SK-N-SH treated with all-trans-retinoic acid at 6 μM for 48 hours (cell line): ENCODE results near the gene USH2A.

ENCODE experiments used
- ATAC-seq: fragments of 200-7000 bp; cut with Tn5 transposase; 3 replicates; pipeline ENCODE4 v1.9.1; 2020; ENCODE audit warnings: mild to moderate bottlenecking, moderate library complexity
- BACH2 ChIP-seq: fragments of 250-450 bp; sonication (Bioruptor Pico); IDR thresholded peaks from 2 replicates; pipeline ENCODE4 v1.9.0; 2021; ENCODE audit warnings: mild to moderate bottlenecking, borderline replicate concordance
- CREB5 ChIP-seq: fragments of 250-450 bp; sonication (Bioruptor Pico); IDR thresholded peaks from 2 replicates; pipeline ENCODE4 v1.5.1; 2020; ENCODE audit warnings: low read depth, mild to moderate bottlenecking, moderate library complexity
- CSDC2 ChIP-seq: fragments of 250-450 bp; sonication (Bioruptor Pico); IDR thresholded peaks from 2 replicates; pipeline ENCODE4 v1.5.0; 2020; ENCODE audit warnings: mild to moderate bottlenecking, moderate library complexity
- CSRNP3 ChIP-seq: fragments of 250-450 bp; sonication (Bioruptor Pico); IDR thresholded peaks from 2 replicates; pipeline ENCODE4 v1.5.1; 2021; ENCODE audit warnings: mild to moderate bottlenecking, moderate library complexity
- ESRRG ChIP-seq: fragments of 250-450 bp; sonication (Bioruptor Pico); IDR thresholded peaks from 2 replicates; pipeline ENCODE4 v1.6.1; 2021; ENCODE audit warnings: mild to moderate bottlenecking
- GLIS3 ChIP-seq: fragments of 250-450 bp; sonication (Bioruptor Pico); IDR thresholded peaks from 2 replicates; pipeline ENCODE4 v1.5.0; 2020; ENCODE audit warnings: mild to moderate bottlenecking, moderate library complexity
- ISL1 ChIP-seq: fragments of 250-450 bp; sonication (Bioruptor Pico); IDR thresholded peaks from 2 replicates; pipeline ENCODE4 v2.1.2; 2022; ENCODE audit warnings: mild to moderate bottlenecking, moderate library complexity
- OSR1 ChIP-seq: fragments of 250-450 bp; sonication (Bioruptor Pico); IDR thresholded peaks from 2 replicates; pipeline ENCODE4 v1.8.0; 2022; ENCODE audit warnings: moderate library complexity, mild to moderate bottlenecking, inconsistent platforms
- PATZ1 ChIP-seq: fragments of 250-450 bp; sonication (Bioruptor Pico); IDR thresholded peaks from 2 replicates; pipeline ENCODE4 v1.8.0; 2020; ENCODE audit warnings: mild to moderate bottlenecking, moderate library complexity, borderline replicate concordance
- PPARA ChIP-seq: fragments of 250-450 bp; sonication (Bioruptor Pico); IDR thresholded peaks from 2 replicates; pipeline ENCODE4 v1.5.0; 2020; ENCODE audit warnings: mild to moderate bottlenecking, borderline replicate concordance
- RARB ChIP-seq: fragments of 250-450 bp; sonication (Bioruptor Pico); IDR thresholded peaks from 2 replicates; pipeline ENCODE4 v1.8.0; 2021; ENCODE audit warnings: mild to moderate bottlenecking, moderate library complexity
- SNAI2 ChIP-seq: fragments of 250-450 bp; sonication (Bioruptor Pico); IDR thresholded peaks from 2 replicates; pipeline ENCODE4 v1.5.0; 2020; ENCODE audit warnings: mild to moderate bottlenecking, moderate library complexity
- TCF4 ChIP-seq: fragments of 250-450 bp; sonication (Bioruptor Pico); IDR thresholded peaks from 2 replicates; pipeline ENCODE4 v1.8.0; 2021; ENCODE audit warnings: mild to moderate bottlenecking, moderate library complexity, borderline replicate concordance
- TOX ChIP-seq: fragments of 250-450 bp; sonication (Bioruptor Pico); IDR thresholded peaks from 2 replicates; pipeline ENCODE4 v1.8.0; 2021; ENCODE audit warnings: mild to moderate bottlenecking, moderate library complexity, borderline replicate concordance
- TSHZ2 ChIP-seq: fragments of 250-450 bp; sonication (Bioruptor Pico); IDR thresholded peaks from 2 replicates; pipeline ENCODE4 v1.5.0; 2020; ENCODE audit warnings: mild to moderate bottlenecking, moderate library complexity
- ZC3H10 ChIP-seq: fragments of 250-450 bp; sonication (Bioruptor Pico); IDR thresholded peaks from 2 replicates; pipeline ENCODE4 v1.5.1; 2021; ENCODE audit warnings: mild to moderate bottlenecking, moderate library complexity
- ZFP3 ChIP-seq: fragments of 250-450 bp; sonication (Bioruptor Pico); IDR thresholded peaks from 2 replicates; pipeline ENCODE4 v1.5.0; 2020; ENCODE audit warnings: mild to moderate bottlenecking, moderate library complexity
- ZNF565 ChIP-seq: fragments of 450-650 bp; formaldehyde crosslinking; conservative IDR thresholded peaks from 2 replicates; pipeline ENCODE4 v1.5.0; 2020; ENCODE audit warnings: low read depth, mild to moderate bottlenecking, moderate library complexity
- ZNF70 ChIP-seq: fragments of 450-650 bp; formaldehyde crosslinking; IDR thresholded peaks from 2 replicates; pipeline ENCODE4 v1.5.0; 2020; ENCODE audit warnings: mild to moderate bottlenecking, moderate library complexity
- ZNF8 ChIP-seq: fragments of 450-650 bp; formaldehyde crosslinking; IDR thresholded peaks from 2 replicates; pipeline ENCODE4 v1.5.0; 2020; ENCODE audit warnings: mild to moderate bottlenecking, moderate library complexity

The USH2A gene

GRCh38 chr1:216183007-216183406 is 240.2 kb downstream of the USH2A start:
- TF ChIP-seq PATZ1 (CRISPR knock-in tag) (no peak), RARB (CRISPR knock-in tag) (no peak), TCF4 (CRISPR knock-in tag) (no peak), ZNF8 (no peak), ZNF70 (CRISPR knock-in tag) (no peak), CSRNP3 (no peak), ZNF565 (CRISPR knock-in tag) (no peak), GLIS3 (CRISPR knock-in tag) (no peak), PPARA (no peak), ISL1 (CRISPR knock-in tag) (no peak), ESRRG (CRISPR knock-in tag) (no peak), CSDC2 (CRISPR knock-in tag) (no peak), TOX (CRISPR knock-in tag) (no peak), BACH2 (no peak), ZC3H10 (CRISPR knock-in tag) (no peak)
- peak; percentile 85 for ATAC-seq

- TF ChIP-seq CSRNP3: no peak
- no peak for TF ChIP-seq OSR1 (CRISPR knock-in tag)
- no peak for TF ChIP-seq ESRRG (CRISPR knock-in tag)
- TF ChIP-seq, all 23 proteins: peak for 0
Measured at GRCh38 chr1:216181590-216181989, 241.7 kb downstream of the USH2A start.

GRCh38 chr1:216178281-216178680 is 245.0 kb downstream of the USH2A start:
- TF ChIP-seq ZNF70 (CRISPR knock-in tag): no peak
- TF ChIP-seq TOX (CRISPR knock-in tag): no peak
- TF ChIP-seq OSR1 (CRISPR knock-in tag): no peak
- TF ChIP-seq ZFP3: no peak
- TF ChIP-seq PATZ1 (CRISPR knock-in tag): no peak
- no peak for TF ChIP-seq GLIS3 (CRISPR knock-in tag)
- no peak for TF ChIP-seq CSDC2 (CRISPR knock-in tag)
- no peak for TF ChIP-seq BACH2
- TF ChIP-seq CREB5 (CRISPR knock-in tag): no peak
- TF ChIP-seq SNAI2 (CRISPR knock-in tag): no peak
- TF ChIP-seq ESRRG (CRISPR knock-in tag): no peak
- TF ChIP-seq ISL1 (CRISPR knock-in tag): no peak
- no peak for TF ChIP-seq TSHZ2 (CRISPR knock-in tag)
- no peak for ATAC-seq

More at GRCh38 chr1:216181590-216181989, 241.7 kb downstream of the USH2A start:
- no peak for ATAC-seq
